PC-3 (cell line): Measurements from ENCODE around the gene TAT. TPM values are rescaled to one million over a fixed set of nuclear protein-coding genes. Genes with fewer than 3 reads are reported as not detected.

Experiments
- ATAC-seq: fragments of 200-7000 bp; cut with Tn5 transposase; 2 replicates; pipeline ENCODE4 v1.9.1; 2020; ENCODE audit warnings: mild to moderate bottlenecking, moderate library complexity
- BruUV-seq: library from RNA; stranded (reverse); fragments of 400-500 nt; replicated peaks from 2 replicates; lab custom pipeline; 2021; lab: Mats Ljungman, UMichigan
- CTCF ChIA-PET: fragments of 300-600 bp; sonication (Branson Sonifier 250); formaldehyde crosslinking; loops from one replicate; lab custom pipeline; 2022; ENCODE audit warnings: antibody characterized with exemption; lab: Charles Lee
- POLR2A ChIA-PET: fragments of 300-600 bp; sonication (Branson Sonifier 250); formaldehyde crosslinking; loops from one replicate; lab custom pipeline; 2022; ENCODE audit warnings: antibody characterized with exemption; ENCODE audit not compliant: unreplicated experiment; lab: Charles Lee
- DNase-seq: peaks from one replicate; pipeline ENCODE4 v3.0.0-alpha.2; 2015
- H2AFZ ChIP-seq: fragments of 300-600 bp; sonication (generic); 2 replicates; pipeline ENCODE4 v1.6.0; 2016; ENCODE audit warnings: antibody characterized with exemption, low read length
- H3F3A ChIP-seq: fragments of 300-600 bp; sonication (generic); one replicate; pipeline ENCODE4 v1.6.0; 2017; ENCODE audit warnings: antibody characterized with exemption, low read length, control low read depth, mild to moderate bottlenecking; ENCODE audit not compliant: unreplicated experiment
- H3K27ac ChIP-seq: fragments of 300-600 bp; sonication (generic); 2 replicates; pipeline ENCODE4 v1.5.1; 2016; ENCODE audit warnings: mild to moderate bottlenecking, low read length
- H3K27me3 ChIP-seq: fragments of 300-600 bp; sonication (generic); 2 replicates; pipeline ENCODE4 v1.6.1; 2016; ENCODE audit warnings: low read length, mixed read lengths
- H3K36me3 ChIP-seq: fragments of 300-600 bp; sonication (generic); 2 replicates; pipeline ENCODE4 v1.6.1; 2016; ENCODE audit warnings: low read depth, mixed run types, low read length, mixed read lengths
- H3K4me1 ChIP-seq: fragments of 300-600 bp; sonication (generic); 2 replicates; pipeline ENCODE4 v1.5.1; 2016; ENCODE audit warnings: low read length; ENCODE audit not compliant: insufficient read depth
- H3K4me2 ChIP-seq: fragments of 300-600 bp; sonication (generic); 2 replicates; pipeline ENCODE4 v1.6.0; 2016; ENCODE audit warnings: low read length
- H3K4me3 ChIP-seq: fragments of 300-600 bp; sonication (generic); 2 replicates; pipeline ENCODE4 v1.5.1; 2016; ENCODE audit warnings: mild to moderate bottlenecking, low read length, mixed read lengths
- H3K79me2 ChIP-seq: fragments of 300-600 bp; sonication (generic); 2 replicates; pipeline ENCODE4 v1.6.1; 2017; ENCODE audit warnings: low read length, mixed read lengths
- H3K9ac ChIP-seq: fragments of 300-600 bp; sonication (generic); 2 replicates; pipeline ENCODE4 v1.6.0; 2016; ENCODE audit warnings: mild to moderate bottlenecking, low read length
- H3K9me2 ChIP-seq: fragments of 300-600 bp; sonication (generic); replicated peaks from 2 replicates; pipeline ENCODE4 v1.6.1; 2016; ENCODE audit warnings: mixed run types, low read length, mixed read lengths
- H3K9me3 ChIP-seq: fragments of 300-600 bp; sonication (generic); 2 replicates; pipeline ENCODE4 v1.6.1; 2016; ENCODE audit warnings: low read length, mixed read lengths
- H4K20me1 ChIP-seq: fragments of 300-600 bp; sonication (generic); 2 replicates; pipeline ENCODE4 v1.6.1; 2016; ENCODE audit warnings: low read length, mixed read lengths
- CTCF ChIP-seq: fragments of 300-600 bp; sonication (generic); conservative IDR thresholded peaks from 2 replicates; pipeline ENCODE4 v1.5.1; 2017; ENCODE audit warnings: antibody characterized with exemption, low read depth, mild to moderate bottlenecking, low read length
- EZH2 ChIP-seq: fragments of 300-600 bp; sonication (generic); IDR thresholded peaks from one replicate; pipeline ENCODE4 v1.6.1; 2017; ENCODE audit warnings: antibody characterized with exemption, mild to moderate bottlenecking, low read length; ENCODE audit not compliant: unreplicated experiment
- EZH2phosphoT487 ChIP-seq: fragments of 300-600 bp; sonication (generic); IDR thresholded peaks from 2 replicates; pipeline ENCODE4 v1.6.1; 2018; ENCODE audit warnings: mild to moderate bottlenecking, antibody characterized with exemption, low read length, borderline replicate concordance
- intact Hi-C: fragments of 100-400 bp; cut with micrococcal nuclease; formaldehyde crosslinking; loops from 2 replicates; pipeline ENCODE4 v1.9.0; 2023
- total RNA-seq: library from RNA; depleted of rRNA; stranded (reverse); fragments of >200 nt; gene quantifications from 2 replicates; pipeline ENCODE4 v1.2.3, GENCODE V29; 2014

TAT gene
- total RNA-seq, 1 experiment from 2014 or later = not detected

GRCh38 chr16:71565812-71566700 is 10.8 kb downstream of the TAT start:
- no peaks in the 10 kb centered on the region for H3K36me3 ChIP-seq
- no peak overlapping the region for H3K27ac ChIP-seq
- POLR2A ChIA-PET = no interaction called here
- H3K4me2 ChIP-seq = peak overlapping the region; percentile 91
- DNase-seq (no peak), ATAC-seq (no peak)
- peaks cover 11% of the 10 kb centered on the region for H3K4me1 ChIP-seq
- H3K9me2 ChIP-seq = no peaks in the 10 kb centered on the region
- TF ChIP-seq CTCF = no peak
- TF ChIP-seq EZH2 = no peak
- TF ChIP-seq EZH2phosphoT487 = no peak
- H2AFZ ChIP-seq = peak overlapping the region; percentile 100
- no peaks in the 10 kb centered on the region for H3F3A ChIP-seq
- H4K20me1 ChIP-seq = no peaks in the 10 kb centered on the region
- H3K9me3 ChIP-seq = no peaks in the 10 kb centered on the region
- H3K27me3 ChIP-seq = no peaks in the 10 kb centered on the region
- peak overlapping the region; percentile 69 for H3K4me3 ChIP-seq
- CTCF ChIA-PET = interaction anchor here (0.6 to 2.1 kb wide), 2 partner anchors 45 to 137 kb away, joined by 4 to 40 read pairs; no protein-coding TSS in a partner anchor
- no TSS peak for BruUV-seq
- intact Hi-C loops = loop anchor here (1.0 kb wide), 1 partner anchor 45 kb away; no protein-coding TSS in a partner anchor
- no peak overlapping the region for H3K9ac ChIP-seq
- no peaks in the 10 kb centered on the region for H3K79me2 ChIP-seq

GRCh38 chr16:71564335-71564967 is 12.4 kb downstream of the TAT start:
- intact Hi-C loops = no loop called here
- peak; percentile 5; the same call in 1 of the 2 replicates for ATAC-seq

More at GRCh38 chr16:71564335-71564967, 12.4 kb downstream of the TAT start:
- Histone ChIP-seq H3K27ac (no peak overlapping the region), H3K79me2 (no peaks in the 10 kb centered on the region), H3K36me3 (no peaks in the 10 kb centered on the region), H4K20me1 (no peaks in the 10 kb centered on the region), H3K27me3 (no peaks in the 10 kb centered on the region), H3K9me3 (no peaks in the 10 kb centered on the region), H3K4me2 (peak overlapping the region; percentile 91), H3K9ac (peak overlapping the region; percentile 61; the same call in 1 of the 2 replicates), H3F3A (no peaks in the 10 kb centered on the region), H2AFZ (peak overlapping the region; percentile 100), H3K4me1 (peaks cover 11% of the 10 kb centered on the region), H3K4me3 (peak overlapping the region; percentile 69), H3K9me2 (no peaks in the 10 kb centered on the region)
- peak; percentile 2 for DNase-seq
- POLR2A ChIA-PET = interaction anchor here (0.6 kb wide), 2 partner anchors 47 to 326 kb away, joined by 3 to 9 read pairs; no protein-coding TSS in a partner anchor
- TF ChIP-seq EZH2phosphoT487 (no peak), EZH2 (no peak), CTCF (no peak)
- CTCF ChIA-PET = interaction anchor here (0.5 to 2.1 kb wide), 4 partner anchors 47 to 785 kb away, joined by 6 to 40 read pairs (median 7); no protein-coding TSS in a partner anchor
- BruUV-seq = TSS peak; percentile 92
